Gastroesophageal sphincter (tissue), 3 donors: ENCODE data around the gene RND3.

Experiments used
- CTCF ChIP-seq, 4 experiments: fragments of 200-600 bp in 2 of 4; fragments of 450-650 bp in 2 of 4; sonication (generic) in 1 of 4; IDR thresholded peaks; one replicate each; pipeline ENCODE4 v1.5.1; 2017 to 2019; ENCODE audit warnings: antibody characterized with exemption in 4 of 4, mild to moderate bottlenecking in 2 of 4, moderate library complexity in 2 of 4
- POLR2A ChIP-seq, 2 donors: fragments of 450-650 bp; IDR thresholded peaks; one replicate each; pipeline ENCODE4 v1.6.1; 2017; ENCODE audit warnings: antibody characterized with exemption in 2 of 2, mild to moderate bottlenecking in 2 of 2, moderate library complexity in 1 of 2

- TF ChIP-seq CTCF (IDR thresholded peaks at IDR 0.05) (peak in 1 of 4 experiments; percentile 3), POLR2A (IDR thresholded peaks at IDR 0.05) (no peak)
Observed at GRCh38 chr2:150477347-150477746, 10.1 kb downstream of the RND3 start.
